Keratinocyte (primary cell): ENCODE data around the gene GGA2.

Source experiments
- EZH2 ChIP-seq: IDR thresholded peaks from one replicate; pipeline ENCODE4 v1.6.1; 2012; ENCODE audit warnings: inconsistent platforms, mild to moderate bottlenecking, low read length, moderate library complexity
- TF ChIP-seq, protein P1 (sequence below), 3 experiments: IDR thresholded peaks in 1 of 3; conservative IDR thresholded peaks in 1 of 3; optimal IDR thresholded peaks in 1 of 3; 2 replicates in 2 of 3; 3 replicates in 1 of 3; pipeline versions ENCODE3 to v1.5.1; 2011; ENCODE audit warnings: low read length in 3 of 3, mild to moderate bottlenecking in 3 of 3, moderate library complexity in 2 of 3, control low read depth in 1 of 3, inconsistent platforms in 1 of 3; ENCODE audit not compliant: insufficient read depth in 2 of 3; ENCODE audit errors: extremely low read depth in 1 of 3

DNA sequence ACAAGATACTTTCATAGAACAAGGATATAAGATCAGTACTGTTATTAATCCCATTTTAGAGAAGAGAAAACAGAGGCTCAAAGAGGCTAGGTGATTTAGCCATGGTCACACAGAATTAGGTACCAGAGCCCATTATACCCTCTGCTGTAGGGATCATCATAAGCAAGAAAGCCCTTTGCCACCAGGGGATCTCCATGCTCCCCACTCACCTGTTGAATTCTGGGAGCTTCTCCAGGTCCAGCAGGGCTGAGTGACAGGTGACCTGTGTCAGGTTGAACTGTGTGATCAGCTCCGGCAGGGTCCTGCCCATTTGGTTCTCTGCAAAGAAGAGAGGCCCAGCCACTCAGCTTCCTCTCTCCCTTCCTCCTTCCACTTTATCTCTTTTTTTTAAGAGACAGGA, 22.2 kb upstream of the GGA2 start:
- TF ChIP-seq, protein P1, sequence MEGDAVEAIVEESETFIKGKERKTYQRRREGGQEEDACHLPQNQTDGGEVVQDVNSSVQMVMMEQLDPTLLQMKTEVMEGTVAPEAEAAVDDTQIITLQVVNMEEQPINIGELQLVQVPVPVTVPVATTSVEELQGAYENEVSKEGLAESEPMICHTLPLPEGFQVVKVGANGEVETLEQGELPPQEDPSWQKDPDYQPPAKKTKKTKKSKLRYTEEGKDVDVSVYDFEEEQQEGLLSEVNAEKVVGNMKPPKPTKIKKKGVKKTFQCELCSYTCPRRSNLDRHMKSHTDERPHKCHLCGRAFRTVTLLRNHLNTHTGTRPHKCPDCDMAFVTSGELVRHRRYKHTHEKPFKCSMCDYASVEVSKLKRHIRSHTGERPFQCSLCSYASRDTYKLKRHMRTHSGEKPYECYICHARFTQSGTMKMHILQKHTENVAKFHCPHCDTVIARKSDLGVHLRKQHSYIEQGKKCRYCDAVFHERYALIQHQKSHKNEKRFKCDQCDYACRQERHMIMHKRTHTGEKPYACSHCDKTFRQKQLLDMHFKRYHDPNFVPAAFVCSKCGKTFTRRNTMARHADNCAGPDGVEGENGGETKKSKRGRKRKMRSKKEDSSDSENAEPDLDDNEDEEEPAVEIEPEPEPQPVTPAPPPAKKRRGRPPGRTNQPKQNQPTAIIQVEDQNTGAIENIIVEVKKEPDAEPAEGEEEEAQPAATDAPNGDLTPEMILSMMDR (optimal IDR thresholded peaks at IDR 0.05 in 1 of 3, IDR thresholded peaks at IDR 0.05 in 1 of 3, conservative IDR thresholded peaks at IDR 0.05 in 1 of 3; ENCODE audit: extremely low read depth in 1 of 3, insufficient read depth in 2 of 3, low read length in 3 of 3): no peak
- TF ChIP-seq EZH2: no peak
